ENCODE data around the gene NCBP2.

DNA sequence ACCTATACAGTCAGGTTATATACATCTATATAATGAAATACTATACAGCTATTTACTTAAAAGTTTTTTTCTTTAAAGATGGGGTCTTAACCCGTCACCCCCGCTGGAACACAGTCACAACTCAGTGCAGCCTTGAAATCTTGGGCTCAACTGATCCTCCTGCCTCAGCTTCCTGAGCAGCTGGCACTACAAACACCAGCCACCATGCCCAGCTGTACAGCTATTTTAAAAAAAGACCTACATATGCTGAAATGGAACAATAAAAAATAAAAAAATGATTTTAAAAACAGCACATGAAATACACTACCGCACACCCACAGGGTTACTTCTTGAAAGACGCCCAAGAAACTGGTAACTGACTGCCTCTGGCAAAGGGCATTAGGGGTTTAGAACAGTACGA lies 3.8 kb downstream of the NCBP2 start:
- TF ChIP-seq, protein P1, sequence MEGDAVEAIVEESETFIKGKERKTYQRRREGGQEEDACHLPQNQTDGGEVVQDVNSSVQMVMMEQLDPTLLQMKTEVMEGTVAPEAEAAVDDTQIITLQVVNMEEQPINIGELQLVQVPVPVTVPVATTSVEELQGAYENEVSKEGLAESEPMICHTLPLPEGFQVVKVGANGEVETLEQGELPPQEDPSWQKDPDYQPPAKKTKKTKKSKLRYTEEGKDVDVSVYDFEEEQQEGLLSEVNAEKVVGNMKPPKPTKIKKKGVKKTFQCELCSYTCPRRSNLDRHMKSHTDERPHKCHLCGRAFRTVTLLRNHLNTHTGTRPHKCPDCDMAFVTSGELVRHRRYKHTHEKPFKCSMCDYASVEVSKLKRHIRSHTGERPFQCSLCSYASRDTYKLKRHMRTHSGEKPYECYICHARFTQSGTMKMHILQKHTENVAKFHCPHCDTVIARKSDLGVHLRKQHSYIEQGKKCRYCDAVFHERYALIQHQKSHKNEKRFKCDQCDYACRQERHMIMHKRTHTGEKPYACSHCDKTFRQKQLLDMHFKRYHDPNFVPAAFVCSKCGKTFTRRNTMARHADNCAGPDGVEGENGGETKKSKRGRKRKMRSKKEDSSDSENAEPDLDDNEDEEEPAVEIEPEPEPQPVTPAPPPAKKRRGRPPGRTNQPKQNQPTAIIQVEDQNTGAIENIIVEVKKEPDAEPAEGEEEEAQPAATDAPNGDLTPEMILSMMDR (IDR thresholded peaks at IDR 0.05; ENCODE audit: insufficient read depth, low read length, poor library complexity, severe bottlenecking), result no peak
- TF ChIP-seq EZH2phosphoT487 (conservative IDR thresholded peaks at IDR 0.05; ENCODE audit: low read length), result no peak

Measured in SU-DHL-6 (cell line).